Activated CD8-positive, alpha-beta memory T cell treated with anti-CD3 and anti-CD28 coated beads, Interleukin-2, amount 50 U/mL, for 24 hours (primary cell): ENCODE measurements around the gene RNF111.

ENCODE experiments used
- DNase-seq: peaks from one replicate; pipeline ENCODE4 v3.0.0-alpha.2; 2020; ENCODE audit errors: extremely low read depth

RNF111 gene

GRCh38 chr15:58987491-58988005 lies at the start of gene RNF111:
Gene RNF111, plus strand, starts transcription at chr15:58987663. Its CDS starts 43,160 bp downstream, at chr15:59030823.
- DNase-seq: peak; percentile 82

- DNase-seq: no peak
These were observed 40.3 kb upstream of the RNF111 start for GRCh38 chr15:58947179-58947578.

- DNase-seq: no peak
These were observed 36.0 kb upstream of the RNF111 start for GRCh38 chr15:58951388-58952007.

GRCh38 chr15:58952751-58953150 lies 34.7 kb upstream of the RNF111 start:
- DNase-seq: no peak

- peak; percentile 41 for DNase-seq
These were observed 30.1 kb upstream of the RNF111 start for GRCh38 chr15:58957101-58957973.

DNA sequence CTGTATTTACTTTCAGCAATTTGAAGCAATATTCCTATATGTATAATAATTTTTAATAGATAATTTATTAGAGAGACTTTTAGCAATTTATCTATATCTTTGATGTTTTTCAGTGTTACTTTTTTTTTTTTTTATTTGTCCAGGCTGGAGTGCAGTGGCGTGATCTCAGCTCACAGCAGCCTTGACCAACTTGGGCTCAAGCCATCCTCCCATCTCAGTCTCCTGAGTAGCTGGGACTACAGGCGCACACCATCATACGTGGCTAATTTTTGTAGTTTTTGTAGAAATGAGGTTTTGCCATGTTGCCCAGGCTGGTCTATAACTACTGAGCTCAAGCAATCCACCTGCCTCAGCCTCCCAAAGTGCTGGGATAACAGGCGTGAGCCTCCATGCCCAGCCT lies 28.7 kb upstream of the RNF111 start:
- no peak for DNase-seq

DNA sequence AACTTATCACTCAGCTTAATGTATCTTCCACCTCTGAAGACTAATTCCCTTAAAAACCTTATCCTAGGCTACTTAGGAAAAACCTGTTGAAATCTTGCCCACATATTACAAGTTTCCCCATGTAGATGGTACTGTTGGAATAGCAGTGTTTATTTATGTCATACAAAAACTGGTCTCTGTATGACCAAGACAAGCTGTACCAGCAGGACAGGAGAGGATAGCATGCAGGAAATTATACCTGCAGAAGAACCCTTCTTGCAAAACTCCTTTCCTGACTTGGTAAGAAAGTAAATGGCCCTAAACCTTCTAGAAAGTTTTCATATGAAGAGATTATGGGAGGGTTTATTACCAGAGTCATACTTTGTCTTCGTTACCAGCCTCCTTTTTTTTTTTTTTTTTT lies 25.3 kb upstream of the RNF111 start:
- no peak for DNase-seq

DNA sequence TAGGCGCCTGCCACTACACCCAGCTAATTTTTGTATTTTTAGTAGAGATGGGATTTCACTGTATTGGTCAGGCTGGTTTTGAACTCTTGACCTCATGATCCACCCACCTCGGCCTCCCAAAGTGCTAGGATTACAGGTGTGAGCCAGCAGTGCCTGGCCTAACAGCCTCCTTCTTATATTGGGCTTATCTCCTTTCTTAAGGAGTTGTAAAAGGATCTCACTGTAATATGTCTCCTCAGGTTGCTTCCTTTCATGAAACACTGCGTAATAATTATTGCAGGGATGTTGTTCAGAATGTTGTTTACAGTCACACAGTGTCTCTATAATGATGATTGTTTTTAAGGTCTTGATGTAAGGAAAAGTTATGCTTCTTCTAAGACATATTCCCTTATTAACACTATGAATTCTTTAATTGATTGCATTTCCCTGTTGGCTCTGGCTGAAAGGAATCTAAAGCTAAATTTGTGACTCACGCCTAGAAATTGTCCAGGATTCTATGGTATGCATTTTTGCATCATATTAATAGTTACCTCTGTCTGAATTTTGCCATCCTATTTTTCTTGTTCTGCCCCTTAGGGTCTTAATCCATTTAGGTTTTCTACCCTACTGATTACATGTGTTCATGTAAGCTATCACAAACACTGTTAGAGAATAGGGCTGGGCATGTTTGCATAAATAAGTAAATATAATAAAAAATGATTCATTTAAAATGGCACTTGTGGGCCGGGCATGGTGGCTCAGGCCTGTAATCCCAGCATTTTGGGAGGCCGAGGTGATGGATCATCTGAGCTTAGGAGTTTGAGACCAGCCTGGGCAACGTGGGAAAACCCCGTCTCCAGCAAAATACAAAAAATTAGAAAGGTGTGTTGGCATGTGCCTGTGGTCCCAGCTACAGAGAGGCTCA lies 24.5 kb upstream of the RNF111 start:
- DNase-seq: no peak

DNA sequence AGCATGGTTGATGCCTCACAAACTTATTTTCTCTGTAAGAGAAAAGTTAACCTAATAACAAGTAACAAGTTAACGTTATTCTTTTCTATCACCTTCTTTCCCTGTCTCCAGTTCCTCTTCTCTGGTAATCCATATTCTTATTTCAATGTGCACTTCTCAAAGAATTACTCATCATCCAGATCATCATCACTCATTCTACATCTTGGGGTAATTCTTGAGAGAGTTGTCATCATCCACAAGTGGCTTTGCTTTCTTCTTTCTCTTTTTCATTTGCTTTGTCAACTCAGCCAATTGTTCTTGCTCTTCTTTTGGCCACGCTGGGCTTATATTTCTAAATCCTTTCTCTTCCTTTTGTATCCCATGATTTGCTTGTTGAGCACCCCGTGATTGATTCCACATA lies 20.8 kb upstream of the RNF111 start:
- DNase-seq: no peak

- DNase-seq: no peak
These were observed 20.0 kb upstream of the RNF111 start for GRCh38 chr15:58967479-58967878.

- DNase-seq: no peak
These were observed 9.6 kb upstream of the RNF111 start for GRCh38 chr15:58977887-58978286.

- no peak for DNase-seq
These were observed 7.0 kb upstream of the RNF111 start for GRCh38 chr15:58980351-58980939.

- no peak for DNase-seq
These were observed 5.5 kb upstream of the RNF111 start for GRCh38 chr15:58981808-58982475.

DNA sequence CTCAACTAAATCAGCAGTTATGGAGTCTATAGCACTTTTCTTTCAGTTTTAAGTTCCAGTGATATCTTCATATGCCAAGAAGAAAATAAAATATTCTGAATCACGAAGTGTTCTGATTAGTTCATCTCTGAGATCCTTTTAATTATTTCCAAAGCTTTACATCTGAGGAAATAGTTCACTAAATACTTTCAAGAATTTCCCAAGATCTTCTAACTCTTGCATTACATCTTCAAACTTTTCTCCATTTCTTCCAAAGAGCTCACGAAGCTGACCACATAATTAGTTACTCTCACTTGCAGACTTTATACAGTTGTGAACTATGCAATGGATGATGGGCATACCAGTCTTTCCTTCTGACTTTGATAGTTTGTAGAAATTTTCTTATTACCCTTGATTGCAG lies 4.2 kb upstream of the RNF111 start:
- no peak for DNase-seq

GRCh38 chr15:58985443-58985842 lies 2.0 kb upstream of the RNF111 start:
- DNase-seq: no peak

- no peak for DNase-seq
These were observed 427 bp upstream of the RNF111 start for GRCh38 chr15:58987036-58987435.

- DNase-seq: peak; percentile 29
These were observed 733 bp downstream of the RNF111 start for GRCh38 chr15:58988006-58988785.

DNA sequence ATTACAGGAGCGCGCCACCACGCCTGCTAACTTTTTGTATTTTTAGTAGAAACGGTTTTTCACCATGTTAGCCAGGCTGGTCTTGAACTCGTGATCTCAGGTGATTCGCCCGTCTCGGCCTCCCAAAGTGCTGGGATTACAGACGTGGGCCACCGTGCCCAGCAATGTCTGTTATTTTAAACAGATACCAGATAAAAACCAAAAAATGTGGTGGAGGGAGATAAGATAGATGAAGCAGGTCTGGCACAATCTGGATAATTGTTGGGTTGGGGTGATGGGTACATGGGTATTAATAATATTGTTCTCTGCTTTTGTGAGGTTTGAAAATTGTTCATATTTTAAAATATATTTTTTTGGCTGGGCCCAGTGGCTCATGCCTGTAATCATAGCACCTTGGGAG lies 4.7 kb downstream of the RNF111 start:
- DNase-seq: no peak

- DNase-seq: no peak
These were observed 7.5 kb downstream of the RNF111 start for GRCh38 chr15:58994906-58995453.

DNA sequence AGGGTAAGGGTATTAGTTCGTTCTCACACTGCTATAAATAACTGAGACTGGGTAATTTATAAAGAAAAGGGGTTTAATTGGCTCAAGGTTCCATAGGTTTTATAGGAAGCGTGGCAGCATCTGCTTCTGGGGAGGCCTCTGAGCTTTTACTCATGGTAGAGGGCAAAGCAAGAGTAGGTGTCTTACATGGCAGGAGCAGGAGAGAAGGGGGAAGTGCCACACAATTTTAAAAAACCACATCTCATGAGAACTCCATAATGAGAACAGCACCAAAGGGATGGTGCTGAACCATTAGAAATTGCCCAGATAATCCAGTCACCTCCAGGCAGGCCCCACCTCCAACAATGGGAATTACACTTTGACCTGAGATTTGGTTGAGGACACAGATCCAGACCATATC lies 12.2 kb downstream of the RNF111 start:
- DNase-seq: no peak
